ENCODE measurements around the gene HEXIM2. TPM values are rescaled to one million over a fixed set of nuclear protein-coding genes. Genes with fewer than 3 reads are reported as not detected.

The HEXIM2 gene
- total and polyA plus RNA-seq, 2 of the 13 experiments (the other 11 are each of a cell fraction or from before 2014, with no cell fraction given) = 27.1 to 32.4 TPM

DNA sequence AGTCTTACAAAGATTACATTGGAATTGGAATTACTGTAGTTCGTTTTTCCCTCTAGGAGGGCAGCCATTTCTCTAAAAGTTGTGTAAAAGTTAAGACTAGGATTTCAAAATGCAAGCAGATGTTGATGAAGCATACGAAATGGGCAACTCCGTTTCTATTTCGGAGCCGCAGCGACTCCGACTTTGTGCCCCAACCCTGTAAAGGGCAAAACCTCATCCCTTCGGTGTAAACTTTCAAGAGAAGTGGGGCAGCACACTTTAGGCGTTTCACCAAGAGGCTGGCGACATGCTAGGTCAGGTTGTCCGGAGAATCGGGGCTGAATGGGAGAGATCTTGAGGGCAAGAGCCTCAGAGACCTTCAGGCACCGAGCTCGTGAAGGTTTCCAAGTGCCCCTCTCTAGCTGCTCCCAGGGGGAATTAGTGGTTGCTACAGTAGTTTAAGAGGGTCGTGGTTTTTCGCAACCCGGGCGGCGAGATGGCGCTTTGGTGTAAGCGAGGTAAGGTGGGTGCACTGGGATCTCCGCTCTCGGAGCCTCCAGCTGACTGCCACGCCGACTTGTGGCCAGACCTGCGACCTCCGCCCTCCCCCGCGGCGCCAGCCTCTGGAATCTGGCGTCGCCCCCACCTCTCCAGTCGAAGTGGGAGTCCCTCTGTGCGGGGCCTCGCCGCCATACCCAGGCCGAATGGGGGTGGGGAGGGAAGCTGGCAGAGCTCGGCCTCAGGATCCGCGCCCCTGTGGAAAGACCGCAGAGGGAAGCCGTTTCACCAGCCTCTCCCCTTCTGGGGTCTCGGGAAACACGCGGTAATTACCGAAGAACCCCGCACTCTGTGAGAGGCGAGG lies 1.0 kb upstream of the HEXIM2 start (continued):
- TF ChIP-seq, protein P1, sequence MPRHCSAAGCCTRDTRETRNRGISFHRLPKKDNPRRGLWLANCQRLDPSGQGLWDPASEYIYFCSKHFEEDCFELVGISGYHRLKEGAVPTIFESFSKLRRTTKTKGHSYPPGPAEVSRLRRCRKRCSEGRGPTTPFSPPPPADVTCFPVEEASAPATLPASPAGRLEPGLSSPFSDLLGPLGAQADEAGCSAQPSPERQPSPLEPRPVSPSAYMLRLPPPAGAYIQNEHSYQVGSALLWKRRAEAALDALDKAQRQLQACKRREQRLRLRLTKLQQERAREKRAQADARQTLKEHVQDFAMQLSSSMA (CRISPR knock-in tag; IDR thresholded peaks at IDR 0.05) = peak; percentile 79
- TF ChIP-seq MTF1 (CRISPR knock-in tag; IDR thresholded peaks at IDR 0.05) = no peak
- TF ChIP-seq PHF21A (CRISPR knock-in tag; IDR thresholded peaks at IDR 0.05) = no peak
- 0 out of 2 replicates have a peak, but pooled peaks have one; percentile 24 for TF ChIP-seq NR2F6 (IDR thresholded peaks at IDR 0.05)
- TF ChIP-seq NR2F6 (CRISPR knock-in tag; IDR thresholded peaks at IDR 0.05) = peak; percentile 75
- TF ChIP-seq HMG20A (CRISPR knock-in tag; IDR thresholded peaks at IDR 0.05; ENCODE audit: borderline replicate concordance) = no peak; the same call in 1 of the 2 replicates
- TF ChIP-seq ESRRA (CRISPR knock-in tag; IDR thresholded peaks at IDR 0.05; ENCODE audit: low read depth) = no peak; the same call in 1 of the 2 replicates
- TF ChIP-seq MTA3 (CRISPR knock-in tag; IDR thresholded peaks at IDR 0.05) = 0 out of 2 replicates have a peak, but pooled peaks have one; percentile 2
- TF ChIP-seq, protein P2, sequence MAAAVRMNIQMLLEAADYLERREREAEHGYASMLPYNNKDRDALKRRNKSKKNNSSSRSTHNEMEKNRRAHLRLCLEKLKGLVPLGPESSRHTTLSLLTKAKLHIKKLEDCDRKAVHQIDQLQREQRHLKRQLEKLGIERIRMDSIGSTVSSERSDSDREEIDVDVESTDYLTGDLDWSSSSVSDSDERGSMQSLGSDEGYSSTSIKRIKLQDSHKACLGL (CRISPR knock-in tag; IDR thresholded peaks at IDR 0.05) = peak; percentile 61; the same call in 1 of the 2 replicates
- TF ChIP-seq ZNF644 (CRISPR knock-in tag; IDR thresholded peaks at IDR 0.05; ENCODE audit: low read depth) = 0 out of 2 replicates have a peak, but pooled peaks have one; percentile 8
- TF ChIP-seq PLRG1 (conservative IDR thresholded peaks at IDR 0.05) = no peak
- TF ChIP-seq GMEB2 (CRISPR knock-in tag; IDR thresholded peaks at IDR 0.05; ENCODE audit: low read depth) = no peak
- TF ChIP-seq, protein P3, sequence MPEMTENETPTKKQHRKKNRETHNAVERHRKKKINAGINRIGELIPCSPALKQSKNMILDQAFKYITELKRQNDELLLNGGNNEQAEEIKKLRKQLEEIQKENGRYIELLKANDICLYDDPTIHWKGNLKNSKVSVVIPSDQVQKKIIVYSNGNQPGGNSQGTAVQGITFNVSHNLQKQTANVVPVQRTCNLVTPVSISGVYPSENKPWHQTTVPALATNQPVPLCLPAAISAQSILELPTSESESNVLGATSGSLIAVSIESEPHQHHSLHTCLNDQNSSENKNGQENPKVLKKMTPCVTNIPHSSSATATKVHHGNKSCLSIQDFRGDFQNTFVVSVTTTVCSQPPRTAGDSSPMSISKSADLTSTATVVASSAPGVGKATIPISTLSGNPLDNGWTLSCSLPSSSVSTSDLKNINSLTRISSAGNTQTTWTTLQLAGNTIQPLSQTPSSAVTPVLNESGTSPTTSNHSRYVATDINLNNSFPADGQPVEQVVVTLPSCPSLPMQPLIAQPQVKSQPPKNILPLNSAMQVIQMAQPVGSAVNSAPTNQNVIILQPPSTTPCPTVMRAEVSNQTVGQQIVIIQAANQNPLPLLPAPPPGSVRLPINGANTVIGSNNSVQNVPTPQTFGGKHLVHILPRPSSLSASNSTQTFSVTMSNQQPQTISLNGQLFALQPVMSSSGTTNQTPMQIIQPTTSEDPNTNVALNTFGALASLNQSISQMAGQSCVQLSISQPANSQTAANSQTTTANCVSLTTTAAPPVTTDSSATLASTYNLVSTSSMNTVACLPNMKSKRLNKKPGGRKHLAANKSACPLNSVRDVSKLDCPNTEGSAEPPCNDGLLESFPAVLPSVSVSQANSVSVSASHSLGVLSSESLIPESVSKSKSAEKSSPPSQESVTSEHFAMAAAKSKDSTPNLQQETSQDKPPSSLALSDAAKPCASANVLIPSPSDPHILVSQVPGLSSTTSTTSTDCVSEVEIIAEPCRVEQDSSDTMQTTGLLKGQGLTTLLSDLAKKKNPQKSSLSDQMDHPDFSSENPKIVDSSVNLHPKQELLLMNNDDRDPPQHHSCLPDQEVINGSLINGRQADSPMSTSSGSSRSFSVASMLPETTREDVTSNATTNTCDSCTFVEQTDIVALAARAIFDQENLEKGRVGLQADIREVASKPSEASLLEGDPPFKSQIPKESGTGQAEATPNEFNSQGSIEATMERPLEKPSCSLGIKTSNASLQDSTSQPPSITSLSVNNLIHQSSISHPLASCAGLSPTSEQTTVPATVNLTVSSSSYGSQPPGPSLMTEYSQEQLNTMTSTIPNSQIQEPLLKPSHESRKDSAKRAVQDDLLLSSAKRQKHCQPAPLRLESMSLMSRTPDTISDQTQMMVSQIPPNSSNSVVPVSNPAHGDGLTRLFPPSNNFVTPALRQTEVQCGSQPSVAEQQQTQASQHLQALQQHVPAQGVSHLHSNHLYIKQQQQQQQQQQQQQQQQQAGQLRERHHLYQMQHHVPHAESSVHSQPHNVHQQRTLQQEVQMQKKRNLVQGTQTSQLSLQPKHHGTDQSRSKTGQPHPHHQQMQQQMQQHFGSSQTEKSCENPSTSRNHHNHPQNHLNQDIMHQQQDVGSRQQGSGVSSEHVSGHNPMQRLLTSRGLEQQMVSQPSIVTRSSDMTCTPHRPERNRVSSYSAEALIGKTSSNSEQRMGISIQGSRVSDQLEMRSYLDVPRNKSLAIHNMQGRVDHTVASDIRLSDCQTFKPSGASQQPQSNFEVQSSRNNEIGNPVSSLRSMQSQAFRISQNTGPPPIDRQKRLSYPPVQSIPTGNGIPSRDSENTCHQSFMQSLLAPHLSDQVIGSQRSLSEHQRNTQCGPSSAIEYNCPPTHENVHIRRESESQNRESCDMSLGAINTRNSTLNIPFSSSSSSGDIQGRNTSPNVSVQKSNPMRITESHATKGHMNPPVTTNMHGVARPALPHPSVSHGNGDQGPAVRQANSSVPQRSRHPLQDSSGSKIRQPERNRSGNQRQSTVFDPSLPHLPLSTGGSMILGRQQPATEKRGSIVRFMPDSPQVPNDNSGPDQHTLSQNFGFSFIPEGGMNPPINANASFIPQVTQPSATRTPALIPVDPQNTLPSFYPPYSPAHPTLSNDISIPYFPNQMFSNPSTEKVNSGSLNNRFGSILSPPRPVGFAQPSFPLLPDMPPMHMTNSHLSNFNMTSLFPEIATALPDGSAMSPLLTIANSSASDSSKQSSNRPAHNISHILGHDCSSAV (CRISPR knock-in tag; IDR thresholded peaks at IDR 0.05; ENCODE audit: borderline replicate concordance) = no peak
- no peak for TF ChIP-seq HCFC1 (IDR thresholded peaks at IDR 0.05; ENCODE audit: low read depth, low read length)
- TF ChIP-seq NCOA1 (CRISPR knock-in tag; IDR thresholded peaks at IDR 0.05) = peak; percentile 85; the same call in 1 of the 2 replicates
- TF ChIP-seq, protein P4, sequence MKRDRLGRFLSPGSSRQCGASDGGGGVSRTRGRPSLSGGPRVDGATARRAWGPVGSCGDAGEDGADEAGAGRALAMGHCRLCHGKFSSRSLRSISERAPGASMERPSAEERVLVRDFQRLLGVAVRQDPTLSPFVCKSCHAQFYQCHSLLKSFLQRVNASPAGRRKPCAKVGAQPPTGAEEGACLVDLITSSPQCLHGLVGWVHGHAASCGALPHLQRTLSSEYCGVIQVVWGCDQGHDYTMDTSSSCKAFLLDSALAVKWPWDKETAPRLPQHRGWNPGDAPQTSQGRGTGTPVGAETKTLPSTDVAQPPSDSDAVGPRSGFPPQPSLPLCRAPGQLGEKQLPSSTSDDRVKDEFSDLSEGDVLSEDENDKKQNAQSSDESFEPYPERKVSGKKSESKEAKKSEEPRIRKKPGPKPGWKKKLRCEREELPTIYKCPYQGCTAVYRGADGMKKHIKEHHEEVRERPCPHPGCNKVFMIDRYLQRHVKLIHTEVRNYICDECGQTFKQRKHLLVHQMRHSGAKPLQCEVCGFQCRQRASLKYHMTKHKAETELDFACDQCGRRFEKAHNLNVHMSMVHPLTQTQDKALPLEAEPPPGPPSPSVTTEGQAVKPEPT (CRISPR knock-in tag; IDR thresholded peaks at IDR 0.05; ENCODE audit: low read depth) = no peak; the same call in 1 of the 2 replicates
